ENCODE data around the gene ERP27.

Gene ERP27

GRCh38 chr12:14874882-14875281, 63.5 kb downstream of the ERP27 start:
- in situ Hi-C loops (cut with HindIII; ENCODE audit: low sequenced_read_pairs), result no loop called here

- in situ Hi-C loops (cut with HindIII; ENCODE audit: low sequenced_read_pairs), result no loop called here
Measured at GRCh38 chr12:14873440-14874185, 64.7 kb downstream of the ERP27 start.

GRCh38 chr12:14871886-14872285, 66.5 kb downstream of the ERP27 start:
- in situ Hi-C loops (cut with HindIII; ENCODE audit: low sequenced_read_pairs), result no loop called here

GRCh38 chr12:14871247-14871646, 67.1 kb downstream of the ERP27 start:
- in situ Hi-C loops (cut with HindIII; ENCODE audit: low sequenced_read_pairs), result no loop called here

- in situ Hi-C loops (cut with HindIII; ENCODE audit: low sequenced_read_pairs), result no loop called here
Measured at GRCh38 chr12:14868916-14869506, 69.3 kb downstream of the ERP27 start.

Data from DLD1 (cell line).